K562 (cell line): ENCODE results near the gene ERBB4. TPM values are rescaled to one million over a fixed set of nuclear protein-coding genes. Genes with fewer than 3 reads are reported as not detected.

Source experiments
- ATAC-seq: fragments of 200-7000 bp; cut with Tn5 transposase; 3 replicates; pipeline ENCODE4 v1.9.1; 2020; ENCODE audit warnings: moderate library complexity
- BruUV-seq: library from RNA; stranded (reverse); fragments of 400-500 nt; replicated peaks from 2 replicates; lab custom pipeline; 2021; lab: Mats Ljungman, UMichigan
- CTCF ChIA-PET: fragments of 300-600 bp; formaldehyde crosslinking; extraction: SDS; loops from one replicate; lab custom pipeline; 2021; ENCODE audit warnings: low intra/inter-chr PET ratio; lab: Yijun Ruan, JAX
- POLR2A ChIA-PET: fragments of 300-600, 350-650 bp; sonication (Branson Sonifier 250); formaldehyde crosslinking; extraction: SDS; loops from one replicate; lab custom pipeline; 2021; ENCODE audit warnings: antibody characterized with exemption, inconsistent platforms; lab: Yijun Ruan, JAX
- DNase-seq, 4 experiments: peaks; one replicate each; pipeline versions ENCODE4 v3.0.0 to v3.0.0-alpha.2; 2011 to 2018; ENCODE audit warnings: low spot score in 3 of 4, mixed read lengths in 3 of 4; ENCODE audit errors: extremely low read depth in 1 of 4
- FAIRE-seq: peaks from 2 replicates; lab custom pipeline; 2011; peaks lifted over from hg19 to GRCh38; lab: Jason Lieb, UNC
- H2AFZ ChIP-seq: 2 replicates; pipeline ENCODE4 v1.6.0; 2011; ENCODE audit warnings: low read depth, low read length, control low read depth, inconsistent platforms
- H3K27ac ChIP-seq: fragments of 200-600 bp; 3 replicates; pipeline ENCODE4 v1.8.0; 2011; ENCODE audit warnings: low read depth, mild to moderate bottlenecking, control low read depth, inconsistent platforms, low read length, moderate library complexity, mixed read lengths; ENCODE audit errors: extremely low read depth
- H3K27me3 ChIP-seq, 2 experiments: fragments of 300-600 bp in 1 of 2; 2 replicates in 1 of 2; 3 replicates in 1 of 2; pipeline versions ENCODE4 v1.6.0 to v1.8.0; 2011; ENCODE audit warnings: inconsistent platforms in 2 of 2, low read length in 2 of 2, mild to moderate bottlenecking in 1 of 2, mixed read lengths in 1 of 2, moderate library complexity in 1 of 2; ENCODE audit not compliant: control insufficient read depth in 2 of 2, insufficient read depth in 2 of 2
- H3K36me3 ChIP-seq: fragments of 300-600 bp; 3 replicates; pipeline ENCODE4 v1.8.0; 2011; ENCODE audit warnings: mild to moderate bottlenecking, low read length, inconsistent platforms; ENCODE audit not compliant: control insufficient read depth, insufficient read depth
- H3K4me1 ChIP-seq, 2 experiments: fragments of 200-600 bp in 1 of 2; replicated peaks in 1 of 2; 2 replicates in 1 of 2; 3 replicates in 1 of 2; pipeline versions ENCODE4 v1.5.1 to v1.8.0; 2011; ENCODE audit warnings: inconsistent platforms in 2 of 2, low read length in 2 of 2, mild to moderate bottlenecking in 1 of 2, mixed read lengths in 1 of 2, moderate library complexity in 1 of 2; ENCODE audit not compliant: control insufficient read depth in 2 of 2, insufficient read depth in 2 of 2
- H3K4me2 ChIP-seq: 2 replicates; pipeline ENCODE4 v1.6.1; 2011; ENCODE audit warnings: low read length, control low read depth, inconsistent platforms, mixed read lengths; ENCODE audit not compliant: insufficient read depth
- H3K4me3 ChIP-seq: fragments of 200-600 bp; sonication (generic), shearing (Covaris generic); 2 replicates; pipeline ENCODE4 v1.5.1; 2016; ENCODE audit warnings: control low read depth, inconsistent platforms
- H3K79me2 ChIP-seq: fragments of 200-600 bp; 3 replicates; pipeline ENCODE4 v1.8.0; 2011; ENCODE audit warnings: low read length, inconsistent platforms; ENCODE audit not compliant: control insufficient read depth, insufficient read depth
- H3K9ac ChIP-seq, 2 experiments: 2 replicates each; pipeline versions ENCODE4 v1.6.0 to v1.6.1; 2011; ENCODE audit warnings: low read depth in 2 of 2, low read length in 2 of 2, control low read depth in 1 of 2, inconsistent platforms in 1 of 2, mild to moderate bottlenecking in 1 of 2, mixed read lengths in 1 of 2; ENCODE audit not compliant: insufficient read depth in 1 of 2
- H3K9me1 ChIP-seq: one replicate; pipeline ENCODE4 v1.6.0; 2011; ENCODE audit warnings: inconsistent platforms, mild to moderate bottlenecking, low read length, moderate library complexity; ENCODE audit not compliant: control insufficient read depth, insufficient read depth
- H3K9me3 ChIP-seq: replicated peaks from 2 replicates; pipeline ENCODE4 v1.5.1; 2011; ENCODE audit warnings: low read depth, low read length, inconsistent platforms; ENCODE audit not compliant: control insufficient read depth, insufficient read depth
- H4K20me1 ChIP-seq: replicated peaks from 2 replicates; pipeline ENCODE4 v1.6.1; 2011; ENCODE audit warnings: low read length, inconsistent platforms, mixed read lengths; ENCODE audit not compliant: control insufficient read depth, insufficient read depth
- CREBBP ChIP-seq: IDR thresholded peaks from one replicate; pipeline ENCODE4 v1.6.1; 2012; ENCODE audit warnings: low read depth, mild to moderate bottlenecking, control low read depth, inconsistent platforms, low read length
- POLR2H ChIP-seq: IDR thresholded peaks from 2 replicates; pipeline ENCODE4 v1.6.1; 2016; ENCODE audit warnings: missing genetic modification characterization, low read depth, mild to moderate bottlenecking, control low read depth, missing compliant biosample characterization, moderate library complexity
- RBM22 ChIP-seq: fragments of 200-400 bp; formaldehyde crosslinking; IDR thresholded peaks from 2 replicates; pipeline ENCODE4 v1.6.1; 2018; ENCODE audit warnings: low read length, low read depth; ENCODE audit not compliant: poor library complexity, severe bottlenecking
- TCF15 ChIP-seq: fragments of 250-450 bp; sonication (Bioruptor Pico); IDR thresholded peaks from 2 replicates; pipeline ENCODE4 v1.8.0; 2022; ENCODE audit warnings: moderate library complexity, mild to moderate bottlenecking, inconsistent platforms
- TOE1 ChIP-seq, 2 experiments: fragments of 450-650 bp in 1 of 2; sonication (generic) in 1 of 2; formaldehyde crosslinking in 1 of 2; IDR thresholded peaks; 2 replicates each; pipeline versions ENCODE4 v1.7.1 to v1.8.0; 2016 to 2022; ENCODE audit warnings: borderline replicate concordance in 2 of 2, mild to moderate bottlenecking in 2 of 2, antibody characterized with exemption in 1 of 2, inconsistent platforms in 1 of 2, low read depth in 1 of 2, missing genetic modification reagents in 1 of 2, moderate library complexity in 1 of 2
- U2AF1 ChIP-seq: fragments of 200-400 bp; formaldehyde crosslinking; optimal IDR thresholded peaks from 2 replicates; pipeline ENCODE3; 2017; ENCODE audit warnings: mild to moderate bottlenecking, low read depth, low read length, moderate library complexity
- ZNF24 ChIP-seq: fragments of 450-650 bp; IDR thresholded peaks from 2 replicates; pipeline ENCODE4 v1.6.1; 2016
- ZNF280A ChIP-seq: fragments of 450-650 bp; IDR thresholded peaks from 2 replicates; pipeline ENCODE4 v1.6.1; 2018; ENCODE audit warnings: mild to moderate bottlenecking, low read depth; ENCODE audit not compliant: partially characterized antibody
- ZNF311 ChIP-seq: fragments of 250-450 bp; sonication (Bioruptor Pico); IDR thresholded peaks from 2 replicates; pipeline ENCODE4 v1.4.0; 2020; ENCODE audit warnings: mild to moderate bottlenecking, moderate library complexity
- ZNF395 ChIP-seq: fragments of 200-800 bp; sonication (Bioruptor generic); IDR thresholded peaks from 2 replicates; pipeline ENCODE4 v1.6.1; 2017; ENCODE audit warnings: missing genetic modification characterization, missing compliant biosample characterization
- WGBS: fragments of 100-300 bp; shearing (Covaris generic); methylation state at CpG from one replicate; pipeline ENCODE4 v1.1.6; 2016; ENCODE audit warnings: low coverage, mixed read lengths; ENCODE audit not compliant: insufficient coverage; ENCODE audit errors: missing lambda C conversion rate; 5-methylcytosine and 5-hydroxymethylcytosine counted together
- in situ Hi-C: fragments of 300-500 bp; cut with MboI; formaldehyde crosslinking; loops from 4 replicates; pipeline ENCODE4 v1.15.0; 2018; ENCODE audit warnings: inconsistent platforms, mixed read lengths
- intact Hi-C: fragments of 100-400 bp; cut with micrococcal nuclease; formaldehyde crosslinking; loops from 2 replicates; pipeline ENCODE4 v1.14.2; 2022
- polyA plus RNA-seq, 8 experiments: library from polyadenylated mRNA; depleted of rRNA in 4 of 8; stranded (reverse) in 5 of 8; unstranded in 3 of 8; fragments of >200 nt; fragmentation: Nextera tagmentation in 2 of 8; fragmentation: Illumina TruSeq in 1 of 8; extraction: Ambion mirVana in 2 of 8; extraction: Trizol in 1 of 8; gene quantifications; 2 replicates each; pipeline versions ENCODE4 v1.2.1 to v1.2.3, GENCODE V29; 2011 to 2014; ENCODE audit warnings: inconsistent platforms in 1 of 8, missing spikeins in 1 of 8
- total RNA-seq, 7 experiments: library from RNA; depleted of rRNA in 6 of 7; stranded (reverse); fragments of >200 nt in 6 of 7; fragmentation: Illumina TruSeq in 2 of 7; extraction: Trizol in 2 of 7; gene quantifications; 2 replicates each; pipeline versions ENCODE4 v1.2.1 to v1.2.3, GENCODE V29; 2011 to 2021; ENCODE audit warnings: low replicate concordance in 1 of 7

The ERBB4 gene
- total and polyA plus RNA-seq, 9 of the 15 experiments (the other 6 are each of a cell fraction or from before 2014, with no cell fraction given) = not detected

GRCh38 chr2:212274215-212274614 lies 264.4 kb downstream of the ERBB4 start:
- WGBS = 6% methylated on average over 2 of the region's 2 CpGs

GRCh38 chr2:212271583-212271982 lies 267.0 kb downstream of the ERBB4 start:
- Histone ChIP-seq H4K20me1 (no peaks in the 10 kb centered on the region), H3K9ac (no peak overlapping the region), H3K9me1 (no peaks in the 10 kb centered on the region), H3K4me3 (no peak overlapping the region), H3K27ac (no peak overlapping the region), H3K36me3 (no peaks in the 10 kb centered on the region), H3K27me3 (no peaks in the 10 kb centered on the region), H3K4me1 (no peaks in the 10 kb centered on the region)
- BruUV-seq = no TSS peak
- WGBS = 3% methylated on average over 3 of the region's 3 CpGs
- CTCF ChIA-PET = no interaction called here
- no peak for ATAC-seq
- FAIRE-seq = no peak
- no peak for DNase-seq
- TF ChIP-seq ZNF311 (no peak), ZNF280A (no peak), ZNF395 (no peak), POLR2H (tag) (no peak), TCF15 (CRISPR knock-in tag) (no peak)
- TF ChIP-seq, all 486 proteins: peak for 0
- in situ Hi-C loops = no loop called here
- POLR2A ChIA-PET = no interaction called here
- intact Hi-C loops = no loop called here
- Histone ChIP-seq H3K4me2 (no peak overlapping the region), H3K79me2 (no peaks in the 10 kb centered on the region), H2AFZ (no peak overlapping the region), H3K9me3 (no peaks in the 10 kb centered on the region)

More at GRCh38 chr2:212274215-212274614, 264.4 kb downstream of the ERBB4 start:
- DNase-seq = no peak
- H3K4me1 ChIP-seq = no peaks in the 10 kb centered on the region
- no peaks in the 10 kb centered on the region for H4K20me1 ChIP-seq
- TF ChIP-seq ZNF24 (no peak), TOE1 (IDR thresholded peaks at IDR 0.05; ENCODE audit: borderline replicate concordance) (no peak), TOE1 (CRISPR knock-in tag; IDR thresholded peaks at IDR 0.05; ENCODE audit: borderline replicate concordance, low read depth) (no peak), RBM22 (no peak), U2AF1 (no peak), CREBBP (no peak)
- H3K36me3 ChIP-seq = no peaks in the 10 kb centered on the region
- H3K9me3 ChIP-seq = no peaks in the 10 kb centered on the region
- H3K27ac ChIP-seq = no peak overlapping the region
- H3K9me1 ChIP-seq = no peaks in the 10 kb centered on the region
- H3K4me2 ChIP-seq = no peak overlapping the region
- in situ Hi-C loops = no loop called here
- ChIA-PET CTCF (no interaction called here), POLR2A (no interaction called here)
- no peak overlapping the region for H3K4me3 ChIP-seq
- H3K27me3 ChIP-seq = no peaks in the 10 kb centered on the region
- no peaks in the 10 kb centered on the region for H3K79me2 ChIP-seq
- intact Hi-C loops = no loop called here
- no peak for ATAC-seq
- no peak for FAIRE-seq
- H3K9ac ChIP-seq = no peak overlapping the region
- H2AFZ ChIP-seq = no peak overlapping the region
- BruUV-seq = no TSS peak
